Activated T-cell treated with anti-CD3 and anti-CD28 coated beads, Interleukin-2, amount 50 U/mL, for 4 hours (primary cell): ENCODE data around the gene SETD1A. TPM values are rescaled to one million over a fixed set of nuclear protein-coding genes. Genes with fewer than 3 reads are reported as not detected.
A peak's percentile ranks its signal among the peaks of the same experiment; 100 is the strongest.

Experiments
- ATAC-seq, 2 donors: fragments of 200-7000 bp; cut with Tn5 transposase; one replicate each; pipeline ENCODE4 v1.10.0; 2021
- DNase-seq: peaks from one replicate; pipeline ENCODE4 v3.0.0-alpha.2; 2020
- H3K27me3 Mint-ChIP-seq: one replicate; pipeline ENCODE4 v1.8.0; 2021; ENCODE audit warnings: low read depth, mixed read lengths
- H3K36me3 Mint-ChIP-seq: one replicate; pipeline ENCODE4 v1.8.0; 2022; ENCODE audit warnings: mixed read lengths; ENCODE audit not compliant: insufficient read depth
- H3K4me1 Mint-ChIP-seq: one replicate; pipeline ENCODE4 v1.8.0; 2021; ENCODE audit warnings: low read depth, mixed read lengths
- H3K4me3 Mint-ChIP-seq: one replicate; pipeline ENCODE4 v1.8.0; 2021; ENCODE audit warnings: mild to moderate bottlenecking, moderate library complexity, mixed read lengths
- H3K9me3 Mint-ChIP-seq: one replicate; pipeline ENCODE4 v1.8.0; 2021; ENCODE audit warnings: mixed read lengths
- total RNA-seq, 3 donors: library from RNA; stranded (reverse); gene quantifications; one replicate each; pipeline ENCODE4 v1.2.1, GENCODE V29; 2021

SETD1A gene
- total RNA-seq, 3 donors from 2014 or later, result 39.3 to 49.0 (median 40.5) TPM

DNA sequence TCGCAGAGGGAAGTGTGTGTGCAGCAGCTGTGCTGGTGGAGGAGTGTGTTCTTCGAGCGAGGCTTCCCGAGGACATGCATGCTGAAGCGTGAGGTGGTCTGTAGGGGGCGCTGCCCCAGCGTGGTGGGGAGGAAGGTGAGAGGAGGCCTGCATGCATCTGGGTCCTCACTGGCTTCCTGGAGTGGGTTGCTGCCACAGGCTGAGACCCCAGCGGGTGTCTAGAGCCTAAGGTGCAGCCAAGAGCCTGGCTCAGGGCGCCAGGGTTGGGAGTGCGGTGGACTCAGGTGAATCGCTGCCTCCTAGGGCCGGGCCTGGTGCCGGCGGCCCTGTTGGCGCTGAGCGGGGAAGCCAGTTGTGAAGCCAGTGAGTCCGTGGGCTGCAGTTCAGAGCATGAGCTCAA lies 19.9 kb downstream of the SETD1A start:
- Mint-ChIP-seq H3K9me3 (no peaks in the 10 kb centered on the region), H3K4me1 (no peaks in the 10 kb centered on the region), H3K27me3 (no peaks in the 10 kb centered on the region), H3K4me3 (no peak overlapping the region), H3K36me3 (peaks cover 45% of the 10 kb centered on the region)
- ATAC-seq (no peak), DNase-seq (no peak)

DNA sequence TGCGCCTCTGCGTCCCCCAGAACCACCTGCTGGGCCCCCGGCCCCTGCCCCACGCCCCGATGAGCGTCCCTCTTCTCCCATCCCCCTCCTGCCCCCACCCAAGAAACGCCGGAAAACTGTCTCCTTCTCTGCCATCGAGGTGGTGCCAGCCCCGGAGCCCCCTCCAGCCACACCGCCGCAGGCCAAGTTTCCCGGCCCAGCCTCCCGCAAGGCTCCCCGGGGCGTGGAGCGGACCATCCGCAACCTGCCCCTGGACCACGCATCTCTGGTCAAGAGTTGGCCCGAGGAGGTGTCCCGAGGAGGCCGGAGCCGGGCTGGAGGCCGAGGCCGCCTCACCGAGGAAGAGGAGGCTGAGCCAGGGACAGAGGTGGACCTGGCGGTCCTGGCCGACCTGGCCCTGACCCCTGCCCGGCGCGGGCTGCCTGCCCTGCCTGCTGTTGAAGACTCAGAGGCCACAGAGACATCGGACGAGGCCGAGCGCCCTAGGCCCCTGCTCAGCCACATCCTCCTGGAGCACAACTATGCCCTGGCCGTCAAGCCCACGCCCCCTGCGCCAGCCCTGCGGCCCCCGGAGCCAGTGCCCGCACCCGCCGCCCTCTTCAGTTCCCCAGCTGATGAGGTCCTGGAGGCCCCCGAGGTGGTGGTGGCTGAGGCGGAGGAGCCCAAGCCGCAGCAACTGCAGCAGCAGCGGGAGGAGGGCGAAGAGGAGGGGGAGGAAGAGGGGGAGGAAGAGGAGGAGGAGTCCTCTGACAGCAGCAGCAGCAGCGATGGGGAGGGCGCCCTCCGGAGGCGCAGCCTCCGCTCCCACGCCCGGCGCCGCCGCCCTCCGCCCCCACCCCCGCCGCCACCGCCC lies 21.8 kb downstream of the SETD1A start:
- no peak for DNase-seq
- no peak for ATAC-seq
- peaks cover 35% of the 10 kb centered on the region for H3K36me3 Mint-ChIP-seq
- peaks cover under 1% of the 10 kb centered on the region for H3K4me1 Mint-ChIP-seq
- H3K9me3 Mint-ChIP-seq, result no peaks in the 10 kb centered on the region
- H3K27me3 Mint-ChIP-seq, result no peaks in the 10 kb centered on the region
- no peak overlapping the region for H3K4me3 Mint-ChIP-seq

DNA sequence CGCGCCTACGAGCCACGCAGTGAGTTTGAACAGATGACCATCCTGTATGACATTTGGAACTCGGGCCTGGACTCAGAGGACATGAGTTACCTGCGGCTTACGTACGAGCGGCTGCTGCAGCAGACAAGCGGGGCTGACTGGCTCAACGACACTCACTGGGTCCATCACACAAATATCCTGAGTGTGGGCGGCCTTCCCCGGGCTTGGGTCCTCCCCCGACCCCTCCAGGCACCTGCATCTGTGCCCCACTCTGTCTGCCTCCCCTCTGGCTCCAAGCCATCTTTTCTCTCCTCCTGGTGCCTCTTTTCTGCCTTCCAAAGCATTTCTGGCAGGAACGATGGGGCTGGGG lies 22.4 kb downstream of the SETD1A start:
- H3K4me1 Mint-ChIP-seq, result peaks cover 2% of the 10 kb centered on the region
- ATAC-seq, result no peak
- H3K9me3 Mint-ChIP-seq, result no peaks in the 10 kb centered on the region

DNA sequence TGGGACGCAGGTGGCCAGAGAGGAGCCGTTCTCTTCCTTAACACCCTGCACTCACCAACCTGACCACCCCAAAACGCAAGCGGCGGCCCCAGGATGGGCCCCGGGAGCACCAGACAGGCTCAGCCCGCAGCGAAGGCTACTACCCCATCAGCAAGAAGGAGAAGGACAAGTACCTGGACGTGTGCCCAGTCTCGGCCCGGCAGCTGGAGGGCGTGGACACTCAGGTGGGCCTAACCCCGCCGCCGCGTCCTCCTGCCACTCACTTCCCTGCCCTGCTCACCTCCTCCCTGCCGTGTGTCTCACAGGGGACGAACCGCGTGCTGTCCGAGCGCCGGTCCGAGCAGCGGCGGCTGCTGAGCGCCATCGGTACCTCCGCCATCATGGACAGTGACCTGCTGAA lies 22.9 kb downstream of the SETD1A start:
- H3K9me3 Mint-ChIP-seq, result no peaks in the 10 kb centered on the region
- no peak for DNase-seq
- H3K27me3 Mint-ChIP-seq, result no peaks in the 10 kb centered on the region
- ATAC-seq, result no peak
- H3K4me3 Mint-ChIP-seq, result no peak overlapping the region
- peaks cover 2% of the 10 kb centered on the region for H3K4me1 Mint-ChIP-seq
- H3K36me3 Mint-ChIP-seq, result peaks cover 34% of the 10 kb centered on the region

More for the DNA sequence above, 22.4 kb downstream of the SETD1A start:
- no peak for DNase-seq
- H3K4me3 Mint-ChIP-seq, result no peak overlapping the region
- peaks cover 34% of the 10 kb centered on the region for H3K36me3 Mint-ChIP-seq
- H3K27me3 Mint-ChIP-seq, result no peaks in the 10 kb centered on the region

DNA sequence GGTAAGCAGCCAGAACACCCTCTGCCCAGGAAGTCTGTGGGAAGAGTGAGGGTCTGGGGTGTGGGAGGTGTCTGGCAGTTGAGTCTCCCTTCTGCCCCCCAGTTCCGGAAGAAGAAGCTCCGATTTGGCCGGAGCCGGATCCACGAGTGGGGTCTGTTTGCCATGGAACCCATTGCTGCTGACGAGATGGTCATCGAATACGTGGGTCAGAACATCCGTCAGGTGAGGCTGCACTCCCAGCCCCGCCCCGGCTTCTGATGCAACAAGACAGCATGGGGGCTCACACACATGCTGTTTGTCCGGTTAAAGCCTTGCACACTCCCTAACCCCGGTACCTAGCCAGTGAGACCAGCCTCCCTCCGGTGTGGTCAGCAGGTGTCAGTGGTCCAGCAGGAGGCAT lies 23.4 kb downstream of the SETD1A start:
- H3K4me1 Mint-ChIP-seq, result peaks cover 2% of the 10 kb centered on the region
- no peak overlapping the region for H3K4me3 Mint-ChIP-seq
- no peaks in the 10 kb centered on the region for H3K27me3 Mint-ChIP-seq
- H3K9me3 Mint-ChIP-seq, result no peaks in the 10 kb centered on the region
- ATAC-seq (no peak), DNase-seq (no peak)
- peaks cover 30% of the 10 kb centered on the region for H3K36me3 Mint-ChIP-seq

DNA sequence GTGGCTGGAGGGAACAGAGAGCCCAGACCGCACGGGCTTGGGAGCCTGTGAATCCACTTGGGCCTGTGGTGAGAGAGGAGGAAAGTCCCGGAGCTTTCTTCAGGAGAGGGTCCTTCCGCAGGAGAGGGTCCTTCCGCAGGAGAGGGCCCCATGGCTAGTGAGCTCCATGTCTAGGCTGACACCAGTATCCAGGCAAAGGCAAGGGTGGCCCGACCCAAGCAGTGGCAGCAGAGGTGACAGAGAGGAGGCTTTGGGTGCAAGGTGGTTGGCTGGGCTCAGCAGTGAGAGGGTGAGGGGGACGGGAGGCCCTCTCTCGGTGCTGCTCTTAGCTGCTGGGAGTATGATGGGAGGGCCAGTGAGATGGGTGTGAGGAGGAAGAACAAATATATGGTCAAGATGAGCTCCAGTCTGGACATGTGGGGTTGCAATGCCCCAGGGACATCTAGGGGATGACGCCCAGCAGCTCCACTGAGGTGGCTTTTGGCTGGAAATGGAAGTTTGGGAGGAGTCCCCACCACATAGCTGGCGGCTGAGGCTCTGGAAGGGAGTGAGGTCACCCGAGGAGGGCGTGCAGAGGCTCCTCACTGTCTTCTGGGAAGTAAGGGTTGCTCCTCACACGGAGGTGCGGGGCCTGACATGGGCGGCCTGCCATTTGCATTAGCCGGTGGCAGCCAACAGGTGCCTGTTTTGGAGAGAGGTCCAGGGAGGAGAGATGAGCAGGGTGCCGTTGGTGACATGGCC lies 25.2 kb downstream of the SETD1A start:
- Mint-ChIP-seq H3K27me3 (no peaks in the 10 kb centered on the region), H3K9me3 (no peaks in the 10 kb centered on the region), H3K36me3 (peaks cover 21% of the 10 kb centered on the region), H3K4me3 (no peak overlapping the region), H3K4me1 (peaks cover 2% of the 10 kb centered on the region)
- ATAC-seq (no peak), DNase-seq (no peak)

DNA sequence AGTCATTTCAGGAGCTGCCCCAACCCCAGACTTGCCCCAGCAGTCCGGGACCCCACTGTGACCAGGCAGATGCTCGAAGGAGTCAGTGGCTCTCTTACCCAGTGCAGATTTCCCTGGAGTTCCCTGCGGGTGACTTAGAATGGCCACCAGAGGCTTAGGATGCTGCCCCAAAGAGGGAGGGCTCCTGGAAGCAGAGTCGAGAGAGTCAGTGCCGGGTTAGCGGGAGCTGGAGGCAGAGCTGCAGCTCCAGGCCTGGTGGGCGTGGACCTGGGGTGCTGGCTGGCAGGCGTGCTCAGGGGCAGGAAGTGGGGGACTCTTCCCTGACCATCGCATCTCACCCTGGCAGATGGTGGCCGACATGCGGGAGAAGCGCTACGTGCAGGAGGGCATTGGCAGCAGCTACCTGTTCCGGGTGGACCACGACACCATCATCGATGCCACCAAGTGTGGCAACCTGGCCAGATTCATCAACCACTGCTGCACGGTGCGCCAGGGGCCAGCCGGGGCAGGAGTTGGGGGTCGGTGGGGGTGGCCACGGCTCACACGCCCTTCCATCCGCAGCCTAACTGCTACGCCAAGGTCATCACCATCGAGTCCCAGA lies 25.8 kb downstream of the SETD1A start:
- no peak for ATAC-seq
- no peak for DNase-seq
- Mint-ChIP-seq H3K4me1 (peaks cover 2% of the 10 kb centered on the region), H3K9me3 (no peaks in the 10 kb centered on the region), H3K27me3 (no peaks in the 10 kb centered on the region), H3K36me3 (peaks cover 21% of the 10 kb centered on the region), H3K4me3 (no peak overlapping the region)

DNA sequence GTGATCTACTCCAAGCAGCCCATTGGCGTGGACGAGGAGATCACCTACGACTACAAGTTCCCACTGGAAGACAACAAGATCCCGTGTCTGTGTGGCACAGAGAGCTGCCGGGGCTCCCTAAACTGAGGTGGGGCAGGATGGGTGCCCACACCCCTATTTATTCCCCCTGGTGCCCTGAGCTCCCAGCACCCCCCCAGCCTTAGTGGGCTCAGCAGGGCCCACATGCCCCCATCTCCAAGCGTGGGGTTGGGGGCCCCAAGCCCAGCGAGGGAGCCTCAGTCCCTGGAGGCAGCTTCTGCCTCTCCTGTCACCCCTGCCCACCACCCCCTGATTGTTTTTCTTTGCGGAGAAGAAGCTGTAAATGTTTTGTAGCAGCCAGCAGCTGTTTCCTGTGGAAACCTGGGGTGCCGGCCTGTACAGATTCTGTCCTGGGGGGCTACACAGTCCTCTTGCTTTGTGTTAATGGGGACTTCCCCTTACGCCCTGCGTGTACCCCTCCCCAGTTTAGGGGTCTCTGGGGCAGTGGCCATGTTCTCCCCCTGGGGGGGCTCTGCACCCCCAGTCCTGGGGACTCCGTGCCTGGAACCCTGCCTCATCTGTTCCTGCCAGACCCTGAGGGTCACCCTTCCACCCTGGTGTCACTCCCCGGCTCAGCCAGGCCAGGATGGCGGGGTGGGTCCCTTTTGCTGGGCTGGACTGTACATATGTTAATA lies 26.5 kb downstream of the SETD1A start:
- Mint-ChIP-seq H3K4me1 (peaks cover 2% of the 10 kb centered on the region), H3K9me3 (no peaks in the 10 kb centered on the region), H3K27me3 (no peaks in the 10 kb centered on the region), H3K36me3 (peaks cover 15% of the 10 kb centered on the region), H3K4me3 (no peak overlapping the region)
- ATAC-seq (no peak), DNase-seq (no peak)

DNA sequence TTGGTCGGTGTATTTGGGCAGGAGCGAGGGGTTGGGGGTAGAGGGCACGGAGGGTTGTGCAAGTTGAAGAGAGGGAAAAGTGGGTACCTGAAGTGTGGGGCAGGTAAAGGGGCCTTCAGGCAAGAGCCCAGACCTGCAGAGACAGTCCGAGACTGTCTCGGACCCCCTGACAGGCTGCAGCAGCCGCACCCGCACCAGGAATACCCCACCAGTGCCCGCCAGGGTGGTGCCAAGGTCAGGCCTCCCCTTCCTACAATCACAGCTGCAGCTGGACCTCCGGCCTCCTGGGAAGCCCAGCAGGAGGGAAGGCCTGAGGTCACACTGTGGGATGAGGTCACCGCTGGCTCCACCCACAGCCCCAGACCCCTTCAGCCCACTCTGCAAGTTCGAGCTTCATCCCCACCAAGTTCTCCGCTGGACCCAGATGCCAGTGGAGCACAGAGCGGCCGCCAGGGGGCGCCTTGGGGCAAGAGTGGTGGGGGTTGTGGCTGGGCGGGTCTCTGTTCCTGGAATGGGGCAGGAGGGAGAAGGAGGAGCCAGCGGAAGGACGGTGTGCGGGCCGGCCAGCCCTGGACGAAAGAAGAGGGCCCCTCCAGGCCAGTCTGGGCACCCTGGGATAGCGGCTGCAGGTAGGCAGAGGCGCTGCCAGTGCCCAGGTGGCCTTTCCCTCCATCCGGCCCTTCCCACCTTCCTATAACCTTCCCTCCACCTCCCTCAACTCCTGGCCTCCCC lies 27.3 kb downstream of the SETD1A start, which contains the start of gene HSD3B7:
TSS of gene HSD3B7 (plus strand) at position 539 of the 732 bp plus-strand sequence. CDS start 452 bp downstream, outside the sequence.
- Mint-ChIP-seq H3K4me3 (no peak within 1 kb of the TSS), H3K9me3 (no peaks in the 10 kb centered on the region), H3K36me3 (peaks cover 15% of the 10 kb centered on the region), H3K4me1 (peaks cover 2% of the 10 kb centered on the region), H3K27me3 (no peaks in the 10 kb centered on the region)
- DNase-seq, result peak; percentile 83
- peak; percentile 76 to 78 for ATAC-seq

DNA sequence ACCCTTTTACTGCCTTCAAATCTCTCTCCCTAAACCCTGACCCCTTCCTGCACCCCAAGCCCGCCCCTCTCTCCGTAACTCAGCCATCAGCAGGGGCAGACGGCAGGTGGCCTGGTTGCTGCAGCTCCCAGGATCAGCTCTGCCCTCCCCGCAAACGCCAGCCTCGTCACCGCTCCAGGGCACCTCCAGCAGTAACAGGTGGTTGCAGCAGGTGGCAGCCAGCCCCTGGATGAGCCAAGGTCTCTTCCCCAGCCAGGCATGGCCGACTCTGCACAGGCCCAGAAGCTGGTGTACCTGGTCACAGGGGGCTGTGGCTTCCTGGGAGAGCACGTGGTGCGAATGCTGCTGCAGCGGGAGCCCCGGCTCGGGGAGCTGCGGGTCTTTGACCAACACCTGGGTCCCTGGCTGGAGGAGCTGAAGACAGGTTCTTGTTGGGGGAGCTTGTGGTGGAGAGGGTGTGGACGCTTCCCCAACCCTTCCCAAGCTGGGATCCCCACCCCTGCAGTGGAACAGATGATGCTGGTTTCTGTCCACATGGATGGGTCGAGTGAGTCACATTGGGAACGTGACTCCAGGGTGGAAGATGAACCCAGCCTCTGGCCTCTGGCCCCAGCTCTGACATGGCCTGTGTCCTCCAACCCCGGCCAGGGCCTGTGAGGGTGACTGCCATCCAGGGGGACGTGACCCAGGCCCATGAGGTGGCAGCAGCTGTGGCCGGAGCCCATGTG lies 28.0 kb downstream of the SETD1A start:
- no peak for DNase-seq
- H3K36me3 Mint-ChIP-seq, result peaks cover 11% of the 10 kb centered on the region
- peaks cover 2% of the 10 kb centered on the region for H3K4me1 Mint-ChIP-seq
- ATAC-seq, result peak; percentile 6 to 16
- no peaks in the 10 kb centered on the region for H3K9me3 Mint-ChIP-seq
- H3K4me3 Mint-ChIP-seq, result no peak overlapping the region
- no peaks in the 10 kb centered on the region for H3K27me3 Mint-ChIP-seq

DNA sequence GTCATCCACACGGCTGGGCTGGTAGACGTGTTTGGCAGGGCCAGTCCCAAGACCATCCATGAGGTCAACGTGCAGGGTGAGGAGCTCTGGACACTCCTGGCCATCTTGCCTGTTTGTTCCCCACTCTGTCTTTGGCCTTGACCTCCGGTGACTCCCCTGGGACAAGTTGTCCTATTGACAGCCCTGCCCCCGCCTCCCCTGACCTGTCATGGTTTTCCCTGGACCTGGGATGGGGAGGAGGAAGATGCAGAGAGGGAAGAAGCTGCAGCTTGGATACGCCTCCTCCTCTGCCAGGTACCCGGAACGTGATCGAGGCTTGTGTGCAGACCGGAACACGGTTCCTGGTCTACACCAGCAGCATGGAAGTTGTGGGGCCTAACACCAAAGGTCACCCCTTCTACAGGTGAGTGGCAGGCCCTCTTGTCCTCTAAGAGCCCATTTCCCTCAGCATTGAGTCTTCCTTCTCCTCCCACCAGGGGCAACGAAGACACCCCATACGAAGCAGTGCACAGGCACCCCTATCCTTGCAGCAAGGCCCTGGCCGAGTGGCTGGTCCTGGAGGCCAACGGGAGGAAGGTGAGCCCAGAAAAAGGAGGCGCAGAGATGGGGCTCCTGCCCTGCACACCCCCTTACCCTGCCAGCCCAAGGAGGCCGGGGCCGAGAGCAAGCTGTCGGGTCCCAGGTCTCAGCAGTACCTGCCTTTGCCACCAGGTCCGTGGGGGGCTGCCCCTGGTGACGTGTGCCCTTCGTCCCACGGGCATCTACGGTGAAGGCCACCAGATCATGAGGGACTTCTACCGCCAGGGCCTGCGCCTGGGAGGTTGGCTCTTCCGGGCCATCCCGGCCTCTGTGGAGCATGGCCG lies 28.8 kb downstream of the SETD1A start:
- Mint-ChIP-seq H3K36me3 (peaks cover 9% of the 10 kb centered on the region), H3K4me1 (peaks cover 2% of the 10 kb centered on the region), H3K4me3 (no peak overlapping the region), H3K27me3 (no peaks in the 10 kb centered on the region), H3K9me3 (no peaks in the 10 kb centered on the region)
- no peak for ATAC-seq
- DNase-seq, result no peak

DNA sequence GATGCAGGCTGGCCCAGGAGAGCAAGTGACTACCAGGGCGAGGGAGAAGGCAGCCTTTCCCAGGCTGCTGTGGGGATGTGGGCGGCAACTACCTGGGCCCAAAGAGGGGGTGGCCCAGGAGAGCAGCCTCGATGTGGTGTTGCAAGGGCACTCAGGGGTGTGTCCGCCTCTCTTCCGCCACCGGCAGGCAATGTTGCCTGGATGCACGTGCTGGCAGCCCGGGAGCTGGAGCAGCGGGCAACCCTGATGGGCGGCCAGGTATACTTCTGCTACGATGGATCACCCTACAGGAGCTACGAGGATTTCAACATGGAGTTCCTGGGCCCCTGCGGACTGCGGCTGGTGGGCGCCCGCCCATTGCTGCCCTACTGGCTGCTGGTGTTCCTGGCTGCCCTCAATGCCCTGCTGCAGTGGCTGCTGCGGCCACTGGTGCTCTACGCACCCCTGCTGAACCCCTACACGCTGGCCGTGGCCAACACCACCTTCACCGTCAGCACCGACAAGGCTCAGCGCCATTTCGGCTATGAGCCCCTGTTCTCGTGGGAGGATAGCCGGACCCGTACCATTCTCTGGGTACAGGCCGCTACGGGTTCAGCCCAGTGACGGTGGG lies 30.1 kb downstream of the SETD1A start:
- Mint-ChIP-seq H3K4me3 (no peak overlapping the region), H3K27me3 (no peaks in the 10 kb centered on the region), H3K9me3 (no peaks in the 10 kb centered on the region), H3K36me3 (peaks cover 5% of the 10 kb centered on the region), H3K4me1 (peaks cover 2% of the 10 kb centered on the region)
- DNase-seq (no peak), ATAC-seq (no peak)
